Uterus (tissue), 2 donors: Measurements from ENCODE around the gene KNL1.
"Not testable (repeated sequence)": the region's sequence is repeated elsewhere in the genome, so short reads cannot be mapped to it uniquely, and the experiment has no call there.

Experiments used
- POLR2A ChIP-seq, 2 donors: fragments of 450-650 bp; IDR thresholded peaks; one replicate each; pipeline ENCODE4 v1.6.1; 2016; ENCODE audit warnings: antibody characterized with exemption in 2 of 2, mild to moderate bottlenecking in 1 of 2, moderate library complexity in 1 of 2
- TF ChIP-seq, protein P1 (sequence below), 4 experiments: fragments of 200-600 bp in 2 of 4; fragments of 450-650 bp in 2 of 4; sonication (generic) in 2 of 4; IDR thresholded peaks; one replicate each; pipeline ENCODE4 v1.5.1; 2016 to 2019; ENCODE audit warnings: antibody characterized with exemption in 4 of 4, mild to moderate bottlenecking in 2 of 4, moderate library complexity in 1 of 4

- TF ChIP-seq, protein P1, sequence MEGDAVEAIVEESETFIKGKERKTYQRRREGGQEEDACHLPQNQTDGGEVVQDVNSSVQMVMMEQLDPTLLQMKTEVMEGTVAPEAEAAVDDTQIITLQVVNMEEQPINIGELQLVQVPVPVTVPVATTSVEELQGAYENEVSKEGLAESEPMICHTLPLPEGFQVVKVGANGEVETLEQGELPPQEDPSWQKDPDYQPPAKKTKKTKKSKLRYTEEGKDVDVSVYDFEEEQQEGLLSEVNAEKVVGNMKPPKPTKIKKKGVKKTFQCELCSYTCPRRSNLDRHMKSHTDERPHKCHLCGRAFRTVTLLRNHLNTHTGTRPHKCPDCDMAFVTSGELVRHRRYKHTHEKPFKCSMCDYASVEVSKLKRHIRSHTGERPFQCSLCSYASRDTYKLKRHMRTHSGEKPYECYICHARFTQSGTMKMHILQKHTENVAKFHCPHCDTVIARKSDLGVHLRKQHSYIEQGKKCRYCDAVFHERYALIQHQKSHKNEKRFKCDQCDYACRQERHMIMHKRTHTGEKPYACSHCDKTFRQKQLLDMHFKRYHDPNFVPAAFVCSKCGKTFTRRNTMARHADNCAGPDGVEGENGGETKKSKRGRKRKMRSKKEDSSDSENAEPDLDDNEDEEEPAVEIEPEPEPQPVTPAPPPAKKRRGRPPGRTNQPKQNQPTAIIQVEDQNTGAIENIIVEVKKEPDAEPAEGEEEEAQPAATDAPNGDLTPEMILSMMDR (IDR thresholded peaks at IDR 0.05) = not testable (repeated sequence)
- not testable (repeated sequence) for TF ChIP-seq POLR2A (IDR thresholded peaks at IDR 0.05)
These were observed 12.3 kb upstream of the KNL1 start for GRCh38 chr15:40581796-40582195.
